GM23338 (cell line): Measurements from ENCODE around the gene PDE4B. TPM values are rescaled to one million over a fixed set of nuclear protein-coding genes. Genes with fewer than 3 reads are reported as not detected.

ENCODE experiments used
- ATAC-seq: fragments of 200-7000 bp; cut with Tn5 transposase; 3 replicates; pipeline ENCODE4 v1.9.1; 2020
- DNase-seq: peaks from one replicate; pipeline ENCODE4 v3.0.0-alpha.2; 2015; ENCODE audit warnings: low spot score
- H2AFZ ChIP-seq: fragments of 200-600 bp; sonication (generic); 2 replicates; pipeline ENCODE4 v1.8.0; 2016; ENCODE audit warnings: antibody characterized with exemption, mild to moderate bottlenecking, moderate library complexity
- H3F3A ChIP-seq: fragments of 200-600 bp; sonication (generic); replicated peaks from 2 replicates; pipeline ENCODE4 v1.8.0; 2017; ENCODE audit warnings: antibody characterized with exemption, mixed run types, low read depth
- H3K27ac ChIP-seq: fragments of 200-600 bp; sonication (generic); 2 replicates; pipeline ENCODE4 v1.6.1; 2016; ENCODE audit warnings: low read depth
- H3K27me3 ChIP-seq: fragments of 200-600 bp; sonication (generic); 2 replicates; pipeline ENCODE4 v1.8.0; 2016; ENCODE audit warnings: mild to moderate bottlenecking, mixed run types, moderate library complexity; ENCODE audit not compliant: insufficient read depth
- H3K36me3 ChIP-seq: fragments of 200-600 bp; sonication (generic); 2 replicates; pipeline ENCODE4 v1.8.0; 2016; ENCODE audit warnings: mild to moderate bottlenecking; ENCODE audit not compliant: insufficient read depth
- H3K4me1 ChIP-seq: fragments of 200-600 bp; sonication (generic); 2 replicates; pipeline ENCODE4 v1.8.0; 2016; ENCODE audit warnings: mild to moderate bottlenecking, moderate library complexity; ENCODE audit not compliant: insufficient read depth
- H3K4me2 ChIP-seq: fragments of 200-600 bp; sonication (generic); 2 replicates; pipeline ENCODE4 v1.7.1; 2017; ENCODE audit warnings: mixed run types
- H3K4me3 ChIP-seq: fragments of 200-600 bp; sonication (generic); 2 replicates; pipeline ENCODE4 v1.6.1; 2016; ENCODE audit warnings: mixed run types
- H3K79me2 ChIP-seq: fragments of 200-600 bp; sonication (generic); replicated peaks from 2 replicates; pipeline ENCODE4 v1.8.0; 2017; ENCODE audit warnings: mild to moderate bottlenecking; ENCODE audit not compliant: insufficient read depth
- H3K9me2 ChIP-seq: fragments of 200-600 bp; sonication (generic); 2 replicates; pipeline ENCODE4 v1.8.0; 2017; ENCODE audit not compliant: insufficient read depth
- H4K20me1 ChIP-seq: fragments of 200-600 bp; sonication (generic); replicated peaks from 2 replicates; pipeline ENCODE4 v1.8.0; 2017; ENCODE audit warnings: mild to moderate bottlenecking; ENCODE audit not compliant: insufficient read depth
- H3K27ac Mint-ChIP-seq: 2 replicates; pipeline ENCODE4 v1.8.0; 2020; ENCODE audit warnings: inconsistent platforms, mild to moderate bottlenecking, moderate library complexity, mixed read lengths
- H3K27me3 Mint-ChIP-seq: 3 replicates; pipeline ENCODE4 v1.8.0; 2022; ENCODE audit warnings: low read depth, mild to moderate bottlenecking, moderate library complexity, mixed read lengths, inconsistent platforms; ENCODE audit not compliant: insufficient read depth, poor library complexity
- H3K36me3 Mint-ChIP-seq: 3 replicates; pipeline ENCODE4 v1.8.0; 2021; ENCODE audit warnings: low read depth, mild to moderate bottlenecking, inconsistent platforms, moderate library complexity, mixed read lengths
- H3K4me1 Mint-ChIP-seq: 3 replicates; pipeline ENCODE4 v1.8.0; 2020; ENCODE audit warnings: mild to moderate bottlenecking, inconsistent platforms, mixed read lengths
- H3K4me3 Mint-ChIP-seq: 3 replicates; pipeline ENCODE4 v1.8.0; 2021; ENCODE audit warnings: moderate library complexity, mild to moderate bottlenecking, inconsistent platforms, mixed read lengths
- H3K9me3 Mint-ChIP-seq: 3 replicates; pipeline ENCODE4 v1.8.0; 2020; ENCODE audit warnings: moderate library complexity, mild to moderate bottlenecking, inconsistent platforms, mixed read lengths
- CREB1 ChIP-seq: fragments of 250-450 bp; sonication (Bioruptor Pico); IDR thresholded peaks from 2 replicates; pipeline ENCODE4 v1.5.0; 2020; ENCODE audit warnings: low read depth, mild to moderate bottlenecking, moderate library complexity
- ETS1 ChIP-seq: IDR thresholded peaks from 2 replicates; pipeline ENCODE4 v1.6.1; 2016; ENCODE audit warnings: antibody characterized with exemption
- EZH2 ChIP-seq: fragments of 200-600 bp; sonication (generic); IDR thresholded peaks from one replicate; pipeline ENCODE4 v1.8.0; 2017; ENCODE audit warnings: antibody characterized with exemption, mild to moderate bottlenecking, low read depth; ENCODE audit not compliant: unreplicated experiment
- JUNB ChIP-seq: IDR thresholded peaks from one replicate; pipeline ENCODE4 v1.6.1; 2016; ENCODE audit warnings: antibody characterized with exemption; ENCODE audit not compliant: unreplicated experiment
- NANOG ChIP-seq: IDR thresholded peaks from 2 replicates; pipeline ENCODE4 v1.6.1; 2016; ENCODE audit warnings: antibody characterized with exemption, borderline replicate concordance
- POLR2AphosphoS5 ChIP-seq: IDR thresholded peaks from 2 replicates; pipeline ENCODE4 v1.6.1; 2016; ENCODE audit warnings: antibody characterized with exemption, low read depth
- REST ChIP-seq: IDR thresholded peaks from one replicate; pipeline ENCODE4 v1.6.1; 2018; ENCODE audit warnings: antibody characterized with exemption; ENCODE audit not compliant: unreplicated experiment
- STAT1 ChIP-seq: IDR thresholded peaks from one replicate; pipeline ENCODE4 v1.6.1; 2016; ENCODE audit warnings: antibody characterized with exemption; ENCODE audit not compliant: unreplicated experiment
- ZNF114 ChIP-seq: fragments of 250-450 bp; sonication (Bioruptor Pico); IDR thresholded peaks from 2 replicates; pipeline ENCODE4 v1.5.0; 2020; ENCODE audit warnings: mild to moderate bottlenecking, moderate library complexity
- ZNF331 ChIP-seq: fragments of 250-450 bp; sonication (Bioruptor Pico); IDR thresholded peaks from 2 replicates; pipeline ENCODE4 v1.5.0; 2020; ENCODE audit warnings: low read depth, mild to moderate bottlenecking, moderate library complexity
- polyA plus RNA-seq: library from polyadenylated mRNA; unstranded; fragments of >200 nt; fragmentation: Nextera tagmentation; extraction: Ambion mirVana; gene quantifications from 2 replicates; pipeline ENCODE4 v1.2.1, GENCODE V29; 2016
- total RNA-seq: library from RNA; depleted of rRNA; stranded (reverse); fragments of >200 nt; shearing (Covaris generic); gene quantifications from 2 replicates; pipeline ENCODE4 v1.2.3, GENCODE V29; 2014
- TF ChIP-seq, protein P1 (sequence below), 2 experiments: fragments of 200-600 bp in 1 of 2; sonication (generic) in 1 of 2; conservative IDR thresholded peaks; 2 replicates each; pipeline versions ENCODE4 v1.5.1 to v1.6.1; 2016 to 2017; ENCODE audit warnings: antibody characterized with exemption in 2 of 2, low read depth in 2 of 2, mild to moderate bottlenecking in 2 of 2, moderate library complexity in 1 of 2

PDE4B gene
- total and polyA plus RNA-seq, 2 experiments from 2014 or later = 14.0 to 25.6 TPM

DNA sequence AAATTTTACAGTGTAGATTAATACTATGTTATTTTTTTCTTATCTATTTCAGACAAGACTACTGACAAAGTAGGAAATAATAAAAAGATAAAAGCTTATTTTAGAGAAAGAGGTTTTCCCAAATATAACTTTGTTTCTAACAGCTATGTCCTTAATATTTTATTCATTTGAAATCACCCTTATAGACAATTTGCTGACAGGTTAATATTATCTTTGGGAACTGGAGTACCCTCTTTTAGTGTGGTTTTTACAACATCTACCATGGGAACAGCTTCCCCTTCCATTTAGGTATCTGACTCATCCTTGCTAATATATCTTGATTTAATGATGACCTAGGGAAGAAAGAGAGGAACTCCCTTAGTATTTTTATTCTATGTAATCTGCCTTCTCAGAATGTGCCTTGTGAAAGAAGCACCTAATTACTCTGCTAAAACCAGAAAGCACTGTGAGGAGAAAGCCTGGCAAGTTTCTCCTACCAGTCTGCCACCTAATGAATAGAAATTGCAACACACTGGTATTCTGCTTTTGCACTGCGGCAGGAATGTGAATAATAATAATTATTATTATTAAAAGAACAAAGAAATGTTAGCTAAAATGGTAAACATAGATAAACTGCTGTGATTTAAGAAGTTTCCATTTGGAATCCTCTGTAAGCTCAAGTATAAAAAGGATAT is 192.8 kb downstream of the PDE4B start:
- no peaks in the 10 kb centered on the region for H4K20me1 ChIP-seq
- DNase-seq = no peak
- no peak overlapping the region for H3K4me3 ChIP-seq
- Mint-ChIP-seq H3K27me3 (peaks cover 2% of the 10 kb centered on the region), H3K27ac (no peak overlapping the region), H3K4me3 (no peak overlapping the region), H3K4me1 (no peaks in the 10 kb centered on the region), H3K36me3 (no peaks in the 10 kb centered on the region), H3K9me3 (no peaks in the 10 kb centered on the region)
- TF ChIP-seq POLR2AphosphoS5 = no peak
- no peak overlapping the region for H2AFZ ChIP-seq
- H3K9me2 ChIP-seq = peaks cover 3% of the 10 kb centered on the region; the same call in 1 of the 2 replicates
- H3K4me2 ChIP-seq = no peak overlapping the region
- H3K79me2 ChIP-seq = no peaks in the 10 kb centered on the region
- no peaks in the 10 kb centered on the region for H3K27me3 ChIP-seq
- H3F3A ChIP-seq = no peaks in the 10 kb centered on the region
- no peak overlapping the region for H3K27ac ChIP-seq
- no peaks in the 10 kb centered on the region for H3K4me1 ChIP-seq
- H3K36me3 ChIP-seq = no peaks in the 10 kb centered on the region
- no peak for ATAC-seq

- Histone ChIP-seq H3K27me3 (no peaks in the 10 kb centered on the region), H4K20me1 (no peaks in the 10 kb centered on the region), H3K4me1 (no peaks in the 10 kb centered on the region), H3K79me2 (no peaks in the 10 kb centered on the region), H3F3A (no peaks in the 10 kb centered on the region), H3K36me3 (no peaks in the 10 kb centered on the region), H3K27ac (no peak overlapping the region), H3K4me3 (no peak overlapping the region), H3K9me2 (peaks cover 3% of the 10 kb centered on the region; the same call in 1 of the 2 replicates), H3K4me2 (no peak overlapping the region), H2AFZ (no peak overlapping the region)
- DNase-seq (no peak), ATAC-seq (no peak)
- H3K36me3 Mint-ChIP-seq = no peaks in the 10 kb centered on the region
- no peak overlapping the region for H3K27ac Mint-ChIP-seq
- H3K4me1 Mint-ChIP-seq = no peaks in the 10 kb centered on the region
- no peaks in the 10 kb centered on the region for H3K9me3 Mint-ChIP-seq
- peaks cover 6% of the 10 kb centered on the region for H3K27me3 Mint-ChIP-seq
- no peak overlapping the region for H3K4me3 Mint-ChIP-seq
- no peak for TF ChIP-seq REST
- TF ChIP-seq EZH2 = no peak
- TF ChIP-seq NANOG = no peak
- TF ChIP-seq, protein P1, sequence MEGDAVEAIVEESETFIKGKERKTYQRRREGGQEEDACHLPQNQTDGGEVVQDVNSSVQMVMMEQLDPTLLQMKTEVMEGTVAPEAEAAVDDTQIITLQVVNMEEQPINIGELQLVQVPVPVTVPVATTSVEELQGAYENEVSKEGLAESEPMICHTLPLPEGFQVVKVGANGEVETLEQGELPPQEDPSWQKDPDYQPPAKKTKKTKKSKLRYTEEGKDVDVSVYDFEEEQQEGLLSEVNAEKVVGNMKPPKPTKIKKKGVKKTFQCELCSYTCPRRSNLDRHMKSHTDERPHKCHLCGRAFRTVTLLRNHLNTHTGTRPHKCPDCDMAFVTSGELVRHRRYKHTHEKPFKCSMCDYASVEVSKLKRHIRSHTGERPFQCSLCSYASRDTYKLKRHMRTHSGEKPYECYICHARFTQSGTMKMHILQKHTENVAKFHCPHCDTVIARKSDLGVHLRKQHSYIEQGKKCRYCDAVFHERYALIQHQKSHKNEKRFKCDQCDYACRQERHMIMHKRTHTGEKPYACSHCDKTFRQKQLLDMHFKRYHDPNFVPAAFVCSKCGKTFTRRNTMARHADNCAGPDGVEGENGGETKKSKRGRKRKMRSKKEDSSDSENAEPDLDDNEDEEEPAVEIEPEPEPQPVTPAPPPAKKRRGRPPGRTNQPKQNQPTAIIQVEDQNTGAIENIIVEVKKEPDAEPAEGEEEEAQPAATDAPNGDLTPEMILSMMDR (conservative IDR thresholded peaks at IDR 0.05; ENCODE audit: low read depth in 2 of 2) = no peak
- TF ChIP-seq ETS1 = no peak
- no peak for TF ChIP-seq ZNF114
- no peak for TF ChIP-seq ZNF331 (CRISPR knock-in tag)
- TF ChIP-seq POLR2AphosphoS5 = no peak
- no peak for TF ChIP-seq STAT1
- TF ChIP-seq CREB1 = no peak
- no peak for TF ChIP-seq JUNB
These were observed 193.5 kb downstream of the PDE4B start for GRCh38 chr1:65986146-65986545.
